Keratinocyte (primary cell): ENCODE data around the gene ERG. TPM values are rescaled to one million over a fixed set of nuclear protein-coding genes. Genes with fewer than 3 reads are reported as not detected.
A peak's percentile ranks its signal among the peaks of the same experiment; 100 is the strongest.

Experiments used
- DNase-seq: peaks from one replicate; pipeline ENCODE4 v3.0.0-alpha.2; 2011; ENCODE audit warnings: low read depth, missing footprints, low spot score
- FAIRE-seq: peaks from 2 replicates; lab custom pipeline; 2011; peaks lifted over from hg19 to GRCh38; lab: Jason Lieb, UNC
- H2AFZ ChIP-seq: 2 replicates; pipeline ENCODE4 v1.6.0; 2012; ENCODE audit warnings: low read length, control low read depth, inconsistent platforms; ENCODE audit not compliant: control insufficient read depth
- H3K27ac ChIP-seq: 2 replicates; pipeline ENCODE4 v1.5.1; 2011; ENCODE audit warnings: low read length; ENCODE audit not compliant: control insufficient read depth, insufficient read depth
- H3K27me3 ChIP-seq: 3 replicates; pipeline ENCODE4 v1.6.0; 2011; ENCODE audit warnings: low read length; ENCODE audit not compliant: control insufficient read depth, insufficient read depth; ENCODE audit errors: extremely low read depth
- H3K36me3 ChIP-seq, 2 experiments: 2 replicates in 1 of 2; 3 replicates in 1 of 2; pipeline ENCODE4 v1.5.1; 2011; ENCODE audit warnings: low read length in 2 of 2, mild to moderate bottlenecking in 1 of 2; ENCODE audit not compliant: control insufficient read depth in 2 of 2, insufficient read depth in 2 of 2; ENCODE audit errors: extremely low read depth in 1 of 2
- H3K4me1 ChIP-seq: 3 replicates; pipeline ENCODE4 v1.5.1; 2011; ENCODE audit warnings: low read length; ENCODE audit not compliant: control insufficient read depth, insufficient read depth; ENCODE audit errors: extremely low read depth
- H3K4me2 ChIP-seq: 3 replicates; pipeline ENCODE4 v1.6.0; 2011; ENCODE audit warnings: low read depth, low read length; ENCODE audit not compliant: control insufficient read depth, insufficient read depth; ENCODE audit errors: extremely low read depth
- H3K4me3 ChIP-seq, 3 experiments: fragments of 200-600 bp in 1 of 3; sonication (generic) in 1 of 3; 2 replicates in 2 of 3; 3 replicates in 1 of 3; pipeline ENCODE4 v1.5.1; 2011 to 2016; ENCODE audit warnings: low read length in 3 of 3, mild to moderate bottlenecking in 3 of 3, control low read depth in 2 of 3, inconsistent platforms in 1 of 3, low read depth in 1 of 3, mixed read lengths in 1 of 3, mixed run types in 1 of 3, moderate library complexity in 1 of 3; ENCODE audit not compliant: control insufficient read depth in 2 of 3, insufficient read depth in 2 of 3; ENCODE audit errors: extremely low read depth in 1 of 3
- H3K79me2 ChIP-seq: 2 replicates; pipeline ENCODE4 v1.6.0; 2012; ENCODE audit warnings: low read length; ENCODE audit not compliant: control insufficient read depth, insufficient read depth
- H3K9ac ChIP-seq: 3 replicates; pipeline ENCODE4 v1.6.0; 2011; ENCODE audit warnings: low read length; ENCODE audit not compliant: control insufficient read depth, insufficient read depth; ENCODE audit errors: extremely low read depth
- H3K9me1 ChIP-seq: 3 replicates; pipeline ENCODE4 v1.6.0; 2011; ENCODE audit warnings: low read length; ENCODE audit not compliant: control insufficient read depth, insufficient read depth; ENCODE audit errors: extremely low read depth
- H3K9me3 ChIP-seq: 2 replicates; pipeline ENCODE4 v1.5.1; 2012; ENCODE audit warnings: low read depth, low read length; ENCODE audit not compliant: control insufficient read depth
- H4K20me1 ChIP-seq: 3 replicates; pipeline ENCODE4 v1.6.0; 2011; ENCODE audit warnings: low read length; ENCODE audit not compliant: control insufficient read depth, insufficient read depth; ENCODE audit errors: extremely low read depth
- CTCF ChIP-seq, 3 experiments: IDR thresholded peaks in 1 of 3; conservative IDR thresholded peaks in 1 of 3; optimal IDR thresholded peaks in 1 of 3; 2 replicates in 2 of 3; 3 replicates in 1 of 3; pipeline versions ENCODE3 to v1.5.1; 2011; ENCODE audit warnings: low read length in 3 of 3, mild to moderate bottlenecking in 3 of 3, moderate library complexity in 2 of 3, control low read depth in 1 of 3, inconsistent platforms in 1 of 3; ENCODE audit not compliant: insufficient read depth in 2 of 3; ENCODE audit errors: extremely low read depth in 1 of 3
- EZH2 ChIP-seq: IDR thresholded peaks from one replicate; pipeline ENCODE4 v1.6.1; 2012; ENCODE audit warnings: inconsistent platforms, mild to moderate bottlenecking, low read length, moderate library complexity
- dilution Hi-C: fragments of 300-500 bp; cut with MboI; formaldehyde crosslinking; loops from one replicate; pipeline ENCODE4 v1.7.0; 2020; ENCODE audit warnings: low sequenced_read_pairs; ENCODE audit not compliant: extremely low pct_ligation_motif_present
- polyA plus RNA-seq, 5 experiments: library from polyadenylated mRNA; depleted of rRNA in 3 of 5; stranded (reverse) in 3 of 5; stranded (forward) in 1 of 5; unstranded in 1 of 5; fragments of >200 nt; gene quantifications; 1 replicate in 1 of 5; 2 replicates in 3 of 5; 3 replicates in 1 of 5; pipeline versions ENCODE4 v1.2.1 to v1.2.3, GENCODE V29; 2011 to 2012; ENCODE audit warnings: missing spikeins in 2 of 5, low read depth in 1 of 5, low replicate concordance in 1 of 5

The ERG gene
- polyA plus RNA-seq, 1 donor (not counting 4 experiments of a cell fraction or from before 2014, with no cell fraction given), result 0.08 TPM

- Histone ChIP-seq H3K27me3 (no peaks in the 10 kb centered on the region), H3K9me3 (no peaks in the 10 kb centered on the region), H3K36me3 (no peaks in the 10 kb centered on the region), H3K4me1 (peaks cover 36% of the 10 kb centered on the region), H2AFZ (peak overlapping the region; percentile 17), H3K9ac (no peak overlapping the region), H3K4me2 (no peak overlapping the region), H3K79me2 (no peaks in the 10 kb centered on the region), H4K20me1 (no peaks in the 10 kb centered on the region), H3K27ac (no peak overlapping the region), H3K4me3 (no peak overlapping the region), H3K9me1 (no peaks in the 10 kb centered on the region)
- dilution Hi-C loops, result no loop called here
- TF ChIP-seq CTCF (optimal IDR thresholded peaks at IDR 0.05 in 1 of 3, IDR thresholded peaks at IDR 0.05 in 1 of 3, conservative IDR thresholded peaks at IDR 0.05 in 1 of 3; ENCODE audit: extremely low read depth in 1 of 3, insufficient read depth in 2 of 3, low read length in 3 of 3) (no peak), EZH2 (no peak)
- FAIRE-seq (no peak), DNase-seq (no peak)
Measured at GRCh38 chr21:38474124-38474523, 24.2 kb downstream of the ERG start.

GRCh38 chr21:38472412-38473108 lies 25.7 kb downstream of the ERG start:
- H3K9me1 ChIP-seq, result no peaks in the 10 kb centered on the region
- no peak overlapping the region for H3K4me3 ChIP-seq
- DNase-seq, result no peak
- H2AFZ ChIP-seq, result no peak overlapping the region
- no peak for FAIRE-seq
- H3K9me3 ChIP-seq, result no peaks in the 10 kb centered on the region
- no peak overlapping the region for H3K4me2 ChIP-seq
- dilution Hi-C loops, result no loop called here
- H3K27ac ChIP-seq, result no peak overlapping the region
- no peaks in the 10 kb centered on the region for H4K20me1 ChIP-seq
- H3K4me1 ChIP-seq, result peaks cover 23% of the 10 kb centered on the region
- no peaks in the 10 kb centered on the region for H3K79me2 ChIP-seq
- no peak for TF ChIP-seq EZH2
- no peak for TF ChIP-seq CTCF (optimal IDR thresholded peaks at IDR 0.05 in 1 of 3, IDR thresholded peaks at IDR 0.05 in 1 of 3, conservative IDR thresholded peaks at IDR 0.05 in 1 of 3; ENCODE audit: extremely low read depth in 1 of 3, insufficient read depth in 2 of 3, low read length in 3 of 3)
- no peaks in the 10 kb centered on the region for H3K36me3 ChIP-seq
- no peak overlapping the region for H3K9ac ChIP-seq
- H3K27me3 ChIP-seq, result no peaks in the 10 kb centered on the region
